Activated naive CD8-positive, alpha-beta T cell treated with anti-CD3 and anti-CD28 coated beads, Interleukin-2, amount 10 ng/mL, durations not matched to agents 7 days and 5 days (primary cell): Measurements from ENCODE around the gene TGFBR1. TPM values are rescaled to one million over a fixed set of nuclear protein-coding genes. Genes with fewer than 3 reads are reported as not detected.

Source experiments
- ATAC-seq: fragments of 150-1000 bp; cut with Tn5 transposase; one replicate; pipeline ENCODE4 v1.10.0; 2021; ENCODE audit warnings: low read depth, moderate library complexity
- POLR2A ChIA-PET: fragments of 350-600 bp; sonication (Branson Sonifier 250); formaldehyde crosslinking; loops from one replicate; lab custom pipeline; 2021; ENCODE audit warnings: antibody characterized with exemption; lab: Charles Lee
- DNase-seq: peaks from one replicate; pipeline ENCODE4 v3.0.0; 2021
- H3K27ac Mint-ChIP-seq: one replicate; pipeline ENCODE4 v1.8.0; 2022; ENCODE audit warnings: mild to moderate bottlenecking, mixed read lengths
- H3K27me3 Mint-ChIP-seq: one replicate; pipeline ENCODE4 v1.8.0; 2022; ENCODE audit warnings: mild to moderate bottlenecking, moderate library complexity, mixed read lengths
- H3K36me3 Mint-ChIP-seq: one replicate; pipeline ENCODE4 v1.8.0; 2021; ENCODE audit warnings: mild to moderate bottlenecking, mixed read lengths
- H3K4me1 Mint-ChIP-seq: one replicate; pipeline ENCODE4 v1.8.0; 2021; ENCODE audit warnings: mixed read lengths
- H3K4me3 Mint-ChIP-seq: one replicate; pipeline ENCODE4 v1.8.0; 2022; ENCODE audit warnings: mild to moderate bottlenecking, moderate library complexity, mixed read lengths
- H3K9me3 Mint-ChIP-seq: one replicate; pipeline ENCODE4 v1.8.0; 2021; ENCODE audit warnings: mixed read lengths
- total RNA-seq, 2 experiments: library from RNA; stranded (reverse); gene quantifications; one replicate each; pipeline ENCODE4 v1.2.3, GENCODE V29; 2021

The TGFBR1 gene
- total RNA-seq, 2 experiments from 2014 or later: 82.7 to 83.5 TPM

GRCh38 chr9:99171225-99172123 lies 66.6 kb downstream of the TGFBR1 start:
- no peak overlapping the region for H3K4me3 Mint-ChIP-seq
- H3K9me3 Mint-ChIP-seq: peaks cover 3% of the 10 kb centered on the region
- no peaks in the 10 kb centered on the region for H3K36me3 Mint-ChIP-seq
- H3K27me3 Mint-ChIP-seq: no peaks in the 10 kb centered on the region
- no peak overlapping the region for H3K27ac Mint-ChIP-seq
- H3K4me1 Mint-ChIP-seq: peaks cover 43% of the 10 kb centered on the region
- ATAC-seq: no peak
- DNase-seq: no peak
- POLR2A ChIA-PET: no interaction called here

- Mint-ChIP-seq H3K27ac (peak overlapping the region; percentile 34), H3K27me3 (no peaks in the 10 kb centered on the region), H3K9me3 (peaks cover 3% of the 10 kb centered on the region), H3K36me3 (no peaks in the 10 kb centered on the region), H3K4me3 (no peak overlapping the region), H3K4me1 (peaks cover 40% of the 10 kb centered on the region)
- ATAC-seq: no peak
- no peak for DNase-seq
- POLR2A ChIA-PET: no interaction called here
Measured at GRCh38 chr9:99172124-99173091, 67.5 kb downstream of the TGFBR1 start.

GRCh38 chr9:99173570-99174504 lies 68.9 kb downstream of the TGFBR1 start:
- no peak for DNase-seq

GRCh38 chr9:99176527-99177013 lies 71.7 kb downstream of the TGFBR1 start:
- Mint-ChIP-seq H3K4me1 (peaks cover 40% of the 10 kb centered on the region), H3K36me3 (no peaks in the 10 kb centered on the region), H3K4me3 (no peak overlapping the region), H3K27me3 (no peaks in the 10 kb centered on the region), H3K27ac (no peak overlapping the region), H3K9me3 (peaks cover 3% of the 10 kb centered on the region)
- POLR2A ChIA-PET: no interaction called here
- no peak for ATAC-seq
- DNase-seq: no peak

More at GRCh38 chr9:99173570-99174504, 68.9 kb downstream of the TGFBR1 start:
- Mint-ChIP-seq H3K9me3 (peaks cover 3% of the 10 kb centered on the region), H3K36me3 (no peaks in the 10 kb centered on the region), H3K27me3 (no peaks in the 10 kb centered on the region), H3K4me1 (peaks cover 29% of the 10 kb centered on the region), H3K27ac (no peak overlapping the region), H3K4me3 (no peak overlapping the region)
- ATAC-seq: no peak
- POLR2A ChIA-PET: no interaction called here

- H3K27me3 Mint-ChIP-seq: no peaks in the 10 kb centered on the region
- no peak overlapping the region for H3K4me3 Mint-ChIP-seq
- DNase-seq: no peak
- ATAC-seq: no peak
- H3K4me1 Mint-ChIP-seq: peaks cover 47% of the 10 kb centered on the region
- H3K36me3 Mint-ChIP-seq: no peaks in the 10 kb centered on the region
- H3K9me3 Mint-ChIP-seq: no peaks in the 10 kb centered on the region
- POLR2A ChIA-PET: interaction anchor here (0.7 to 1.1 kb wide), 3 partner anchors 10 to 12 kb away, joined by 3 read pairs; no protein-coding TSS in a partner anchor
- H3K27ac Mint-ChIP-seq: no peak overlapping the region
Measured at GRCh38 chr9:99177576-99178366, 72.9 kb downstream of the TGFBR1 start.

- Mint-ChIP-seq H3K36me3 (no peaks in the 10 kb centered on the region), H3K9me3 (no peaks in the 10 kb centered on the region), H3K27ac (no peak overlapping the region), H3K4me3 (no peak overlapping the region), H3K4me1 (peaks cover 49% of the 10 kb centered on the region), H3K27me3 (no peaks in the 10 kb centered on the region)
- ATAC-seq: no peak
- no peak for DNase-seq
- POLR2A ChIA-PET: interaction anchor here (0.7 kb wide), 1 partner anchor 11 kb away, joined by 3 read pairs; no protein-coding TSS in a partner anchor
Measured at GRCh38 chr9:99178912-99179872, 74.3 kb downstream of the TGFBR1 start.

GRCh38 chr9:99180199-99180598 lies 75.3 kb downstream of the TGFBR1 start:
- Mint-ChIP-seq H3K27me3 (no peaks in the 10 kb centered on the region), H3K36me3 (no peaks in the 10 kb centered on the region), H3K4me1 (peaks cover 55% of the 10 kb centered on the region), H3K27ac (peak overlapping the region; percentile 59), H3K9me3 (no peaks in the 10 kb centered on the region), H3K4me3 (peak overlapping the region; percentile 33)
- DNase-seq (no peak), ATAC-seq (peak; percentile 56)
- POLR2A ChIA-PET: no interaction called here

GRCh38 chr9:99180662-99181061 lies 75.7 kb downstream of the TGFBR1 start:
- ATAC-seq (no peak), DNase-seq (no peak)
- Mint-ChIP-seq H3K4me3 (peak overlapping the region; percentile 33), H3K4me1 (peaks cover 55% of the 10 kb centered on the region), H3K36me3 (no peaks in the 10 kb centered on the region), H3K27me3 (no peaks in the 10 kb centered on the region), H3K27ac (peak overlapping the region; percentile 59), H3K9me3 (no peaks in the 10 kb centered on the region)
- POLR2A ChIA-PET: no interaction called here

- Mint-ChIP-seq H3K27me3 (no peaks in the 10 kb centered on the region), H3K9me3 (no peaks in the 10 kb centered on the region), H3K4me1 (peaks cover 55% of the 10 kb centered on the region), H3K4me3 (peak overlapping the region; percentile 23), H3K36me3 (no peaks in the 10 kb centered on the region), H3K27ac (peak overlapping the region; percentile 59)
- POLR2A ChIA-PET: no interaction called here
- DNase-seq (no peak), ATAC-seq (no peak)
Measured at GRCh38 chr9:99181206-99181605, 76.3 kb downstream of the TGFBR1 start.

- peak overlapping the region; percentile 23 for H3K4me3 Mint-ChIP-seq
Measured at GRCh38 chr9:99181621-99182020, 76.7 kb downstream of the TGFBR1 start.

GRCh38 chr9:99182356-99182755 lies 77.4 kb downstream of the TGFBR1 start:
- Mint-ChIP-seq H3K36me3 (no peaks in the 10 kb centered on the region), H3K27ac (no peak overlapping the region), H3K9me3 (no peaks in the 10 kb centered on the region), H3K4me3 (no peak overlapping the region), H3K27me3 (no peaks in the 10 kb centered on the region), H3K4me1 (peaks cover 58% of the 10 kb centered on the region)
- DNase-seq: no peak
- POLR2A ChIA-PET: interaction anchor here (1.1 to 1.5 kb wide), 2 partner anchors 14 to 40 kb away, joined by 3 to 6 read pairs; partner anchors contain the start of genes ALG2 and SEC61B
- no peak for ATAC-seq

More at GRCh38 chr9:99181621-99182020, 76.7 kb downstream of the TGFBR1 start:
- Mint-ChIP-seq H3K36me3 (no peaks in the 10 kb centered on the region), H3K27ac (peak overlapping the region; percentile 49), H3K4me1 (peaks cover 56% of the 10 kb centered on the region), H3K27me3 (no peaks in the 10 kb centered on the region), H3K9me3 (no peaks in the 10 kb centered on the region)
- POLR2A ChIA-PET: interaction anchor here (1.5 kb wide), 1 partner anchor 14 kb away, joined by 6 read pairs; no protein-coding TSS in a partner anchor
- ATAC-seq (peak; percentile 29), DNase-seq (peak; percentile 40)
